GM18511 (cell line): ENCODE results near the gene TDRD7.
A peak's percentile ranks its signal among the peaks of the same experiment; 100 is the strongest.
"Not testable (repeated sequence)": the region's sequence is repeated elsewhere in the genome, so short reads cannot be mapped to it uniquely, and the experiment has no call there.

Experiments
- ATAC-seq: cut with Tn5 transposase; IDR thresholded peaks from one replicate; pipeline ENCODE4 v1.9.1; 2021; ENCODE audit warnings: mild to moderate bottlenecking, moderate library complexity; ENCODE audit not compliant: unreplicated experiment

TDRD7 gene

DNA sequence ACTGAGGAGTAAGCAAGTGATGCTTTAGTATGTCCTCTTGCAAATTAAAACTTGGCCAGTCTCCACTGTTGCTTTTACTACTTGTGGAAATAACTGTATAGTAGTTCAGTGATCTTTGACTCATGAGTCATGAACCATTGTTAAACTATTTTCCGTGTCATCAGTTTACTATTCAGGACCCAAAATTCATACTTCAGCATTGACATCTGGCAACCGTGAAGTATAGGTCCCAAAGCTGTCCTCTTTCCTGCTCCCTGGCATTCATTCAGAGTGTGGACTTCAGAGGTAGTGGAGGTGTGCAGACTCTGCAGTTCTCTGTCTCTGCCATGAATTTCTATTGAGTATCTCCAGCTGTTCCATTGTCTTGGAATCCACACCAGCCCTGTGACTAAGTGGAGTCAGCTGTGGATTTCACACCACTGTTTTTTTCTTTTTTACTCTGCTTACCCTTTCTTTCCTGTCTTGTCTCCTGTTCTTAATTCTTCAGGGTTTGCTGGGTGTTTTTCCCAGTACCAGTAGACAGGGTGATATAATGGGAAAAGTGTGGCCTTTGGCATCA, 7.5 kb downstream of the TDRD7 start:
- ATAC-seq: no peak

- ATAC-seq: no peak
Observed at GRCh38 chr9:97425336-97425972, 13.6 kb downstream of the TDRD7 start.

GRCh38 chr9:97425973-97426336, 14.1 kb downstream of the TDRD7 start:
- no peak for ATAC-seq

DNA sequence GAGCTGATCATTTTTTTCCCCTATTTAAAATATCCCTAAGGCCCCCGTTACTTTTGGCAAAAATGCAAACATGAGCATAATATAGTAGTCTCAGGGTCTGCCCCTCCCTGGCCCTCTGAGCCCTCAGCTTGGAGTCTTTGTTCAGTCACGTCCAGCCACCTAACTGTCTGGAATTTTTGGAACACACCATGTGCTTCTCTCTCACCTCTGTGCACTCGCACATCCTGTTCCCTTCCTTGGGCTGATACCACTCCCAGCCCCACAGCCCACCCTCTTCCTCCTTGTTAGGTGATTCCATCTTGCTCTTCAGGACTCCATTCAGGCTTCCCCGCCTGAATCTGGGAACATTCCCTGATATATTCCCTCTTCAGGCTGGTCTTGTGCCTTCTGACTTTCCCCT, 16.0 kb downstream of the TDRD7 start:
- no peak for ATAC-seq

DNA sequence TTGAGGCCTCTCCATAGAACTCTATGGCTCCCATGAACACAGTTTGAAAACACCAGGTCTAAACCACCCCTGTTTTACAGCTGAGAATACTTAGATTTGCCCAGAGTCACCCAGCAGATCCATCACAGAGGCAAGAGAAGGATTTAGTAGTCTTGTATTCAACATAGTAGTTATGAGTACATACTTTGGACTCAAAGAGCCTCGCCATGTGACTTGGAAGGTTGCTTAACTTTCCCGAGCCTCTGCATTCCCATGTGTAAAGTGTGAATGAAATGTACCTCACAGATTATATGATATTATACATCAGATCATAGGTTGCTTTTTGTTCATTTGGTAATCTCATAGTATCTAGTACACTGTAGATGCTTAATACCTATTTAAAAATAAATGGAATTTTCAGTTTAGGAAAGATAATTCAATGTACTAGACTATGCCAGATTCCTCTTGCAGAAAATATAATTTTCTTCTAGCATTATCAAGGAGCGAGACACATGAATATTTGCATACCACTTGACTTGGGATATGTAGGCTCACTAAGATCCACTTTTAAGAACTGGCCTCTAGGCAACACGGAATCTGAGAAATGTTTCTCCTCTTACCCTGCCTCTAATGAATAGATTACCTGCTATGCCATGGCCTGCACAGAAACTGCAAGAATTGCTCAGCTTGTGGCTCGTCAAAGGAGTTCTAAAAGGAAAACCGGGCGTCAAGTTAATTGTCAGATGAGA, 18.6 kb downstream of the TDRD7 start:
- no peak for ATAC-seq

DNA sequence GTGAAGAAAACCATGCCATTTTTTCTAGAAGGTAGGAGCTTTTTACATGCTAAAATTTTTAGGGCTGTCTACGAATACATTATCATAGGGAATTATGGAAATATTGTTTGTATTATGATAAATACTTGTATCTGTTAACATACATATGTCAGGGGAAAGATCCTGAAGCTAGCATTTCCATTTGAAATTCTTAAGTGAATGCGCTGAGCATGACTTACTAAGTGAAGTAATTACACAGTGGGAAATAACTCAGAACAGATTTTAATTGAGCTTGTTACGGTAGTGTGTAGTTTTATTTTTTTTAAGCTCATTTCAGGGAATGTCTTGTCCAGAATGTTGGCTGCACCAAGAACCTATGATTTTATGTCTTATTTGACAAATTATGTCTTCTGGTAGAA, 19.1 kb downstream of the TDRD7 start:
- ATAC-seq: no peak

GRCh38 chr9:97431549-97432143, 19.8 kb downstream of the TDRD7 start:
- ATAC-seq: no peak

GRCh38 chr9:97437051-97437600, 25.2 kb downstream of the TDRD7 start:
- no peak for ATAC-seq

- no peak for ATAC-seq
Observed at GRCh38 chr9:97438257-97438656, 26.4 kb downstream of the TDRD7 start.

GRCh38 chr9:97438666-97439065, 26.8 kb downstream of the TDRD7 start:
- ATAC-seq: no peak

DNA sequence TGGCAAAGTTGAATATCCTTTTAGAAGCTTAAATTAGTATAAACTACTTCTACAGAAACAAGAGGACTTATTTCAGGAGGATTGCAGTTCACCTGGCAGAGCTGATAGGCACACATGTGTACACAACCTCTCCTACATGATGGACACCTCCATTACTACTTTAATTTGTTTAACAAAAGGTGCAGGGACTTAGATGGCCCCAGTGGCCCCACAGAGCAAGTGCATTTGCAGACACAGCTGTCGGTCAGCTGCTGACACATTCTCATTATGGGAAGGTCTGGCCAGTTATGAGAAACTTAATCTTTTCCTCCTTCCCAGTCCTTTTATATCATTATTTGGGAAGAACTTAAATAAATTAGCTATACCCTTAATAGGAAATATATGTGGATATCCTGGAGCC, 28.3 kb downstream of the TDRD7 start:
- no peak for ATAC-seq

GRCh38 chr9:97441729-97442128, 29.8 kb downstream of the TDRD7 start:
- ATAC-seq: no peak

DNA sequence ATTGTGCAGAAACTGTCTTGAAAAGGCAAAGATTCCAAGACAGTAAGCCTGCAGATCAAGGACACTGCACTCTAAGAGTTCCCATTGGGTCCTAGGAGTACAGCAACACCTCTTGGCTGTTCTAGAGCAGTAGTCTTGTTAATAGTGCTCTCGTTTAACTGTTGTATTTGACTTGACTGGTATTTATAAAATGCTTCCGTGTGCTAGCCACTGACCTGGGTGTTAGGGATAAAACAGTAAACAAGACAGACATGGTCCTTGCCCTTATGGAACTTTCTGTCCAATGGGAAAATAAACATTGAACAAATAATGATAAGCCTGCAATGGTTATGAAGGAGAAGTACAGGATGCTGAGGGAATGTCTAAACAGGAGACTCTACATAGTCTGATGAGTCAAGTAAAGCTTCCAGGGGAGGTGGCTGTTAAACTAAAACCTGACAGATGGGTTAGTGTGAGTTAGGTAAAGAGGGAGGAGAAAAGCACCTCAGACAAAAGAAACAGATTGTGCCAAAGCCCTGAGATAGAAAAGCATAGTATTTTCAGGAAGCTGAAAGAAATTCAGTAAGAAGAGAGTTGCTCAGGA, 33.3 kb downstream of the TDRD7 start:
- no peak for ATAC-seq

DNA sequence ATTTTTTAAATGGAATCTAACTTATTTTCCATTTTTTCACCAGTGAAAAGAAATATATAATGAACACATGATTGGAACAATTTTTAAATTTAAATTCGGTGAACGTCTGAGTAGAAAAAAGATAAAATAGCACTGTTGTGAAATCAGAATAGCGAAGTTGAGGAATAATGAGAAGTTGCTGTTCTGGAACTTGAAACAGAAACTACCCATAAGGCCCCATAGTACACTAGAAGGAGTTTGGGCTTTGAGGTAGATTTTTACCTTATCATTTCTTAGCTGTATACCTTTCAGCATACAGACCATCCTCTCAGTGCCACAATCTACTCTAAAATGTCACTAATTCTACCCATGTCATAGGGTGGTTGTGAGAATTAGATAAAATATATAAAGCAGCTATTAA, 35.1 kb downstream of the TDRD7 start:
- ATAC-seq: no peak

- not testable (repeated sequence) for ATAC-seq
Observed at GRCh38 chr9:97453573-97453972, 41.7 kb downstream of the TDRD7 start.

GRCh38 chr9:97456841-97457240, 44.9 kb downstream of the TDRD7 start:
- not testable (repeated sequence) for ATAC-seq

GRCh38 chr9:97459326-97459725, 47.4 kb downstream of the TDRD7 start:
- ATAC-seq: no peak

GRCh38 chr9:97462159-97462558, 50.3 kb downstream of the TDRD7 start:
- ATAC-seq: no peak

GRCh38 chr9:97462914-97463313, 51.0 kb downstream of the TDRD7 start:
- ATAC-seq: no peak

DNA sequence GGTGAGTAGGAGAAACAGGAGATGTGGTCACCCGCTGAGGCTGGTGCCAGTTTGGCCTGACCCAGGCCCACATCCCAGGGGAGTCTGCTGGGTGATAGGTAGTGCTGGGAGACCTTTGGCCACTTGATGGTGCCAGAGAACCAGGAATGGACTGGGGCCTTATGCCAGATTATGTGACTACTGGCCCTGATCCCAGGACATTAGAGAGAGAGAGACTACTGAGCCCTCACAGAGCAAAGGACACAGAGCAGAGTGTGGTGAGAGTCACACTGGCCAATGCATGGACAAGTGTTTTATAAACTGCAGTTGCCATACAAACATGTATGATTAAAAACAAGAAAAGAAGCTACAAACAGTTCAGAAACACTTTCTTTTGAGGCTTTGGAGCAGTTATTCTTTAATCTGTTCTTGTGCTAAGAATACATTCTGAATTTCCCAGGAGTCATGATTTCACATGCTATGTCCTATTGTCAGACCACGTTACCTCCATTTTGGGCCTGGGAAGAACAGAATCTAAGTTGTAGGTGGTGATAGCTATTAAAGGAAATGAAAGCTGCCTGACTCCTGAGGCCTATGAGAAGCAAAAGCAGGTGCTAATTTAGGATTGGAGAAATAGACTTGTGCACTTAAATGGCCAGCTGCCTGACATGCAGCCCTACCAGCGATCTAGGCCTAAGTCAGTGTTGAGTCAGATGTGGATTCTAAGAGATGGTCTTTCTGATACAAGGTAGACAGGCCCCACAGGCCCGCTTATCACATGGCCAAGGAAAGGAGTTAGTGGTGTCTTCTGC, 57.0 kb downstream of the TDRD7 start:
- peak; percentile 86 for ATAC-seq

DNA sequence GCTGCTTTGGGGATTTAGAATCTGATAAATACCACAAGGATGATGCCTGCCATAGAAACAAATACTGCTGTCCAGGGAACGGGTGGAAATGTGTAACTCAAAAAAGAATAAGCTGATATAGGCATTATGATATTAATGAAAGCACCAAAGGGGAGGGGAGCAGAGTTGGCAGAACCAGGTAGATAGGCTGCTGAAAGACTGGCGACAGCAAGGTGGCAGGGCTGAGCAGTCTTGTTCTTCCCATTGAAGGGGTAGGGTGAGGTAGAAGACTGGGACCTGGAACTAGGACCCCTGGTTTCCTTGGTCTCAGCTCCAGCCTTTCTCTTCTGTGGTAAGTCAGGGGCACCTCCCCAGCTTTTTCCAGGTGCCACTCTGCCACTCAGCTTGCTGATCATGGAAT, 58.2 kb downstream of the TDRD7 start:
- no peak for ATAC-seq
